Measurements from ENCODE around the gene SLC15A3.

DNA sequence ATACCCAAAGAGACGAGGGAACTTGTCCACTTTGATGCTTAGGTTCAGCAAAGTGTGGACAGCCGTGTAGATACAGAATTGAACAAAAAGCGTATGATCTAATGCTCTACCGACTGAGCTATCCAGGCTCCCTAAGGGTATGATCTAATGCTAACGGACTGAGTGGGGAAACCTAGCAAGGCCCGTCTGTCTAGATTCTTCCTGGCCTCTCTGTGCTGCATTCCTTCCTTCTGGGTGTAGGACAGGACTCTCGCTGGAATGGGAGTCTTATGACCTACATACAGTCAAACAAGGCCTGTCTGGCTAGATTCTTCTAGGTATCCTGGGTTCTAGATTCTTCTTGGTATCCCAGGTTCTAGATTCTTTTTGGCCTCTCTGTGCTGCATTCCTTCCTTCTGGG lies 8.4 kb upstream of the SLC15A3 start:
- TF ChIP-seq, protein P1, sequence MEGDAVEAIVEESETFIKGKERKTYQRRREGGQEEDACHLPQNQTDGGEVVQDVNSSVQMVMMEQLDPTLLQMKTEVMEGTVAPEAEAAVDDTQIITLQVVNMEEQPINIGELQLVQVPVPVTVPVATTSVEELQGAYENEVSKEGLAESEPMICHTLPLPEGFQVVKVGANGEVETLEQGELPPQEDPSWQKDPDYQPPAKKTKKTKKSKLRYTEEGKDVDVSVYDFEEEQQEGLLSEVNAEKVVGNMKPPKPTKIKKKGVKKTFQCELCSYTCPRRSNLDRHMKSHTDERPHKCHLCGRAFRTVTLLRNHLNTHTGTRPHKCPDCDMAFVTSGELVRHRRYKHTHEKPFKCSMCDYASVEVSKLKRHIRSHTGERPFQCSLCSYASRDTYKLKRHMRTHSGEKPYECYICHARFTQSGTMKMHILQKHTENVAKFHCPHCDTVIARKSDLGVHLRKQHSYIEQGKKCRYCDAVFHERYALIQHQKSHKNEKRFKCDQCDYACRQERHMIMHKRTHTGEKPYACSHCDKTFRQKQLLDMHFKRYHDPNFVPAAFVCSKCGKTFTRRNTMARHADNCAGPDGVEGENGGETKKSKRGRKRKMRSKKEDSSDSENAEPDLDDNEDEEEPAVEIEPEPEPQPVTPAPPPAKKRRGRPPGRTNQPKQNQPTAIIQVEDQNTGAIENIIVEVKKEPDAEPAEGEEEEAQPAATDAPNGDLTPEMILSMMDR (IDR thresholded peaks at IDR 0.05; ENCODE audit: insufficient read depth, low read length, poor library complexity, severe bottlenecking) = no peak
- TF ChIP-seq EZH2phosphoT487 (conservative IDR thresholded peaks at IDR 0.05; ENCODE audit: low read length) = no peak
